WI38 (cell line): ENCODE measurements around the gene NLRP3.

Experiments
- H3K4me3 ChIP-seq: 2 replicates; pipeline ENCODE4 v1.5.1; 2011; ENCODE audit warnings: low read depth, mild to moderate bottlenecking, control low read depth, low read length
- TF ChIP-seq, protein P1 (sequence below): IDR thresholded peaks from 2 replicates; pipeline ENCODE4 v1.5.1; 2012; ENCODE audit warnings: low read depth, mild to moderate bottlenecking, control low read depth, low read length

The NLRP3 gene

DNA sequence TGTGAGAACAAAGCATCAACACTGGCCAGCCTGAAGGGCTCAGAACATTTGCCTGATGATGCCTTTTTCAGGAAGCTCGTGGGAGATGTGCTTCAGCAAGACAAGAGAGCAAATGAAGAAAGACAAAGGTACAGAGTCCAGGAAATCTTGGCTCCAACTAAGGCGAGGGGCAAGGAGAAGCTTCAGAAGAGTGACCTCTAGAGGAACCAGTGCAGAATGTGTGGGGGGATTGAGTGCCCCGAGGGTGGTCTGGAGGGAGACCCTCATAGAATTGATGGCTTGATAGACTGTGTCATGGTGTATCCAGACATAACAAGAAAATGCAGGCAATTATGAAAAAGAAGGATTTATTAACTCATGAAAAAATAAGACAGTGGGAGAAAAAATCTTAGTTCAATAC lies 15.3 kb upstream of the NLRP3 start:
- TF ChIP-seq, protein P1, sequence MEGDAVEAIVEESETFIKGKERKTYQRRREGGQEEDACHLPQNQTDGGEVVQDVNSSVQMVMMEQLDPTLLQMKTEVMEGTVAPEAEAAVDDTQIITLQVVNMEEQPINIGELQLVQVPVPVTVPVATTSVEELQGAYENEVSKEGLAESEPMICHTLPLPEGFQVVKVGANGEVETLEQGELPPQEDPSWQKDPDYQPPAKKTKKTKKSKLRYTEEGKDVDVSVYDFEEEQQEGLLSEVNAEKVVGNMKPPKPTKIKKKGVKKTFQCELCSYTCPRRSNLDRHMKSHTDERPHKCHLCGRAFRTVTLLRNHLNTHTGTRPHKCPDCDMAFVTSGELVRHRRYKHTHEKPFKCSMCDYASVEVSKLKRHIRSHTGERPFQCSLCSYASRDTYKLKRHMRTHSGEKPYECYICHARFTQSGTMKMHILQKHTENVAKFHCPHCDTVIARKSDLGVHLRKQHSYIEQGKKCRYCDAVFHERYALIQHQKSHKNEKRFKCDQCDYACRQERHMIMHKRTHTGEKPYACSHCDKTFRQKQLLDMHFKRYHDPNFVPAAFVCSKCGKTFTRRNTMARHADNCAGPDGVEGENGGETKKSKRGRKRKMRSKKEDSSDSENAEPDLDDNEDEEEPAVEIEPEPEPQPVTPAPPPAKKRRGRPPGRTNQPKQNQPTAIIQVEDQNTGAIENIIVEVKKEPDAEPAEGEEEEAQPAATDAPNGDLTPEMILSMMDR, result no peak
- H3K4me3 ChIP-seq, result no peak overlapping the region

DNA sequence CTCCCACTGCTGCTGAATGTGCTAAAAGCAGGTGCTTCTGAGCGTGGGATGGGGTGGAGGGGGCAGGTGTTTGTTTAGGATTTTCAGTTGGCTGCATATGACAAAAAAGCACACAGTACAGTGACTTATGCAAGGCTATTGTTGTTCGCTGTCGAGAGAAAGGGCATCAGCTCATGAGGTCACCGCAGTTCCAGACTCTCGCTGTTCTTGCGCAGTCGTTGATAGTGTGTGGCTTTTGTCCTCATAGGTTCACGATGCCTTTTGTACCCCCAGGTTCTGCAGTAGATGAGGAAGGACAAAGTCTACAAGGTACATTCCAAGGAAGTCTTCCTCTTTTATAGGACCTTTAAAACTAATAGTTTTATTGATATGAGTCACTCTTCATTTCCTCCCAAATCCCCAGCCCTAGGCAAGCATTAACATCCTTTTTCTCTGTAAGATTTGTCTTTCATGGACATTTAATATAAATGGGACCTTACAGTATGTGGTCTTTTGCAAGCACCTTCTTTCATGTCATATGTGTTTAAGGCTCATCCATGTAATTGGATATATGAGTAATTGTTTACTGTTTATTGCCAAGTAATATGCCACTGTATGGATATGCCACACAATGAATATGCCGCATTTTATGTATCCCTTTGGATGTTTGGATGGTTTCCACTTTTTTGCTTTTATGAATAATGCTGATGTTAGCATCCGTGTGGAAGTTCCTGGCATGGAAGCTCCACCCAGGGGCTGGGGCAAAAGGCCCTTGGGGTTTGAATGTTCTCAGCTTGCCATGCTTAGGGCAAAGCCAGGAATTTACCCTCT lies 14.5 kb upstream of the NLRP3 start:
- TF ChIP-seq, protein P1, result no peak
- H3K4me3 ChIP-seq, result no peak overlapping the region

DNA sequence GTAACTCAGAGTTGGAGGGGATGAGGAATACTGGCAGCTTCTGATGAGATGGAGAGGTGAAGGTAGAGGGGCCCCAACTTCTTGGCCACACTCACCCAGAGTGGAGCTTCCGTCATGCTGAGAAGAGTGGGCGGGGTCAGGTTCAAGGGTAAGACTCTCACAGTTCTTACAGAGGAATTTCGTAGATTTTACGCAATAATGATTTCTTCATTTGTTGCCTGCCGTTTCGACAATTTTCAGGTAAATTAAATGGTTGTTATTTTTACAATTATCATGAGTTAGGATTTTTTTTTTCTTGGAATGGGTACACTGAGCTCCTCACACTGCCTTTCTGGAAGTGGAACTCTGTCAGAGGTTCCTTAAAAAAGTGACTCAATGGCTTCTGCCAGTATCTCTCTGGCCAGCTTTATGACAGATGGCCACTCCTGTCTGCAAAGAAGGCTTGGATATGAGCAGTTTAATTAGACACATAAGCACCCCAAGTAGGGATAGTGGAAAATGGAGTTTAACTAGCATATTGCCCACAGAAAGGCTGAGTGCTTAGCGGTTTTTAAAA lies 13.8 kb upstream of the NLRP3 start:
- no peak overlapping the region for H3K4me3 ChIP-seq
- TF ChIP-seq, protein P1, result no peak

DNA sequence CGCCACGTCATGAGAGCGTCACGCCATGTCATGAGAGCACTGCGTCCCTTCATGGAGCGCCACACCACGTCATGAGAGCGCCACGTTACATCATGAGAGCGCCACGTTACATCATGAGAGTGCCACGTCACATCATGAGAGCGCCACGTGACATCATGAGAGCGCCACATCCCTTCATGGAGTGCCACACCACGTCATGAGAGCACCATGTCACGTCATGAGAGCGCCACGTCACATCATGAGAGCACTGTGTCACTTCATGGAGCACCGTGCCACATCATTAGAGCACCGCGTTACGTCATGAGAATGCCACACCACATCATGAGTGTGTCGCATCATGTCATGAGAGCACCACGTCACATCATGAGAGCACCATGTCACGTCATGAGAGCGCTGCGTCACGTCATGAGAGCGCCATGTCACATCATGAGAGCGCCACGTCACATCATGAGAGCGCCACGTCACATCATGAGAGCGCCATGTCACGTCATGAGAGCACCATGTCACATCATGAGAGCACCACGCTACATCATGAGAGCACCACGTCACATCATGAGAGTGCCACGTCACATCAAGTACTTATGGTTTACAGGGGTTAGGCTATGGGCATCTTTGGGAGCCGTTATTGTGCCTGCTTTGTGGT lies 9.8 kb upstream of the NLRP3 start:
- TF ChIP-seq, protein P1, result no peak
- H3K4me3 ChIP-seq, result no peak overlapping the region

DNA sequence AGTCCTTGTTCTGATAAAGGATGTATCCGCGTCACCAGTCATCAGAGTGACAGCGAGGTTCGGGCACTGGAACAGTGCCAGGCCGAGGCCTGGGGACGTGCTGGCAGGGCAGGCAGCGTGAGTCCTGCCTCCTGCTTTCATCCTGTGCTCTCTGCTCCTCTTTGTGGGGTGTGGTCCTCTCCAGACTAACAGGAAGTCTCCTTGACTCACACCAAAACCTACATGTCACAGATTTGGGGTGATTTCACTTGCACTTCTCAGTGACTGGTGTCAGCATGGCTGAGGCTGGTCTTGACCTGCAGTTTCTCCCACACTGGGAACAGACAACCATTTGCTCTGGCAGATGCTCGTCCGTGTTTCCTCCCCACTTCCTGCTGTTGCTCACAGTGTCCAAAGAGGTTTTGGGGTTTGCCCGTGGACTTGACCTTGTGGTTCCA lies 8.8 kb upstream of the NLRP3 start:
- TF ChIP-seq, protein P1, result no peak
- H3K4me3 ChIP-seq, result no peak overlapping the region

DNA sequence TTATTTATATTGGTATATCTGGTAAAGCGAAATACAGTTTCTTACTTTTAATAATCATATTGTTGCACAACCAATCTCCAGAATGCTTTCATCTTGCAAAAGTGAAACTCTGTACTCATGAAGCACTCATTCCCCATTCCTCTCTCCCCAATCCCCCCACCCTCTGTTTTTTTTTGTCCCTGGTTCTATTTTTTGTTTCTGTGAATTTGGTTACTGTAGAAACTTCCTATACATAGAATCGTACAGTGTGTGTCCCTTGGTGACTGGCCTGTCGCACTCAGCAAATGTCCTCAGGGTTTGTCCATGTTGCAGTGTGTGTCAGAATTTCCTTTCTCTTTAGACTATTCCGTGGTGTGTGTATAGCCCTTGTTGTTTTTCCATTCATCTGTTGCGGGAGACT lies 7.9 kb upstream of the NLRP3 start:
- TF ChIP-seq, protein P1, result no peak
- no peak overlapping the region for H3K4me3 ChIP-seq
